H1 (cell line): ENCODE data around the gene SARS2. TPM values are rescaled to one million over a fixed set of nuclear protein-coding genes. Genes with fewer than 3 reads are reported as not detected.

Experiments used
- CTCF ChIA-PET: fragments of 300-600 bp; sonication (Branson Sonifier 250); formaldehyde crosslinking; loops from one replicate; lab custom pipeline; 2021; ENCODE audit not compliant: partially characterized antibody; lab: Charles Lee
- POLR2A ChIA-PET: fragments of 300-600 bp; sonication (Branson Sonifier 250); formaldehyde crosslinking; loops from one replicate; lab custom pipeline; 2021; ENCODE audit warnings: inconsistent platforms; ENCODE audit not compliant: partially characterized antibody; lab: Charles Lee
- DNase-seq, 2 experiments: peaks; one replicate each; pipeline versions ENCODE4 v3.0.0 to v3.0.0-alpha.2; 2010 to 2022; ENCODE audit warnings: low spot score in 2 of 2, low read depth in 1 of 2, mixed read lengths in 1 of 2
- FAIRE-seq: peaks from 2 replicates; lab custom pipeline; 2011; peaks lifted over from hg19 to GRCh38; lab: Jason Lieb, UNC
- H2AFZ ChIP-seq: 2 replicates; pipeline ENCODE4 v1.8.1; 2012; ENCODE audit warnings: low read length, inconsistent platforms
- H2AK5ac ChIP-seq: 2 replicates; pipeline ENCODE4 v1.6.1; 2013; ENCODE audit warnings: low read depth, low read length
- H2BK120ac ChIP-seq: replicated peaks from 2 replicates; pipeline ENCODE3; 2013; ENCODE audit warnings: low read depth, low read length, inconsistent platforms
- H2BK12ac ChIP-seq: 2 replicates; pipeline ENCODE4 v1.6.1; 2013; ENCODE audit warnings: low read depth, low read length
- H2BK15ac ChIP-seq: 2 replicates; pipeline ENCODE4 v1.6.1; 2013; ENCODE audit warnings: low read length
- H2BK20ac ChIP-seq: 2 replicates; pipeline ENCODE4 v1.6.1; 2013; ENCODE audit warnings: low read length
- H2BK5ac ChIP-seq: 2 replicates; pipeline ENCODE4 v1.6.1; 2013; ENCODE audit warnings: low read depth, low read length
- H3K14ac ChIP-seq: 2 replicates; pipeline ENCODE4 v1.6.1; 2013; ENCODE audit warnings: inconsistent platforms; ENCODE audit not compliant: insufficient read length
- H3K18ac ChIP-seq: 2 replicates; pipeline ENCODE4 v1.6.1; 2013; ENCODE audit warnings: low read length; ENCODE audit errors: extremely low read depth
- H3K23ac ChIP-seq: 2 replicates; pipeline ENCODE4 v1.6.1; 2013; ENCODE audit warnings: inconsistent platforms; ENCODE audit not compliant: insufficient read length
- H3K23me2 ChIP-seq: 2 replicates; pipeline ENCODE4 v1.6.1; 2013; ENCODE audit warnings: low read depth, low read length
- H3K27ac ChIP-seq: 2 replicates; pipeline ENCODE4 v1.6.1; 2011; ENCODE audit warnings: low read depth, low read length, inconsistent platforms
- H3K27me3 ChIP-seq, 4 experiments: replicated peaks in 1 of 4; 1 replicate in 1 of 4; 2 replicates in 3 of 4; pipeline versions ENCODE4 v1.6.1 to v1.8.1; 2011 to 2013; ENCODE audit warnings: low read length in 3 of 4, mild to moderate bottlenecking in 3 of 4, inconsistent platforms in 2 of 4, mixed read lengths in 2 of 4, moderate library complexity in 1 of 4; ENCODE audit not compliant: control insufficient read depth in 3 of 4, insufficient read depth in 3 of 4; ENCODE audit errors: extremely low read depth in 1 of 4
- H3K36me3 ChIP-seq, 4 experiments: 2 replicates each; pipeline versions ENCODE4 v1.6.1 to v1.8.1; 2011 to 2013; ENCODE audit warnings: mild to moderate bottlenecking in 4 of 4, low read length in 3 of 4, moderate library complexity in 2 of 4, control low read depth in 1 of 4, inconsistent platforms in 1 of 4; ENCODE audit not compliant: insufficient read depth in 4 of 4, control insufficient read depth in 2 of 4
- H3K4ac ChIP-seq: replicated peaks from 2 replicates; pipeline ENCODE3; 2013; ENCODE audit warnings: low read length, low read depth, mixed read lengths, inconsistent platforms; ENCODE audit not compliant: insufficient read length
- H3K4me1 ChIP-seq, 4 experiments: replicated peaks in 1 of 4; 1 replicate in 1 of 4; 2 replicates in 3 of 4; pipeline versions ENCODE4 v1.6.1 to v1.8.1; 2011 to 2013; ENCODE audit warnings: low read length in 3 of 4, inconsistent platforms in 2 of 4, mixed read lengths in 1 of 4; ENCODE audit not compliant: insufficient read depth in 4 of 4, control insufficient read depth in 3 of 4
- H3K4me2 ChIP-seq, 2 experiments: 2 replicates each; pipeline versions ENCODE4 v1.6.1 to v1.8.1; 2011 to 2013; ENCODE audit warnings: low read depth in 2 of 2, low read length in 2 of 2, control low read depth in 1 of 2, inconsistent platforms in 1 of 2, mild to moderate bottlenecking in 1 of 2; ENCODE audit not compliant: insufficient read depth in 1 of 2
- H3K4me3 ChIP-seq, 4 experiments: fragments of 200-600, 300-600 bp in 1 of 4; sonication (generic), shearing (Covaris generic), sonication (Bioruptor Twin) in 1 of 4; 2 replicates each; pipeline versions ENCODE4 v1.5.1 to v1.8.1; 2011 to 2016; ENCODE audit warnings: low read length in 4 of 4, low read depth in 3 of 4, control low read depth in 2 of 4, inconsistent platforms in 2 of 4, mild to moderate bottlenecking in 2 of 4, mixed read lengths in 1 of 4, moderate library complexity in 1 of 4; ENCODE audit not compliant: insufficient read depth in 2 of 4; ENCODE audit errors: extremely low read depth in 1 of 4
- H3K56ac ChIP-seq: replicated peaks from 2 replicates; pipeline ENCODE3; 2013; ENCODE audit warnings: low read depth, mild to moderate bottlenecking, mixed read lengths, low read length, inconsistent platforms; ENCODE audit not compliant: insufficient read length
- H3K79me1 ChIP-seq: 2 replicates; pipeline ENCODE4 v1.6.1; 2013; ENCODE audit warnings: low read depth, low read length, control low read depth
- H3K79me2 ChIP-seq, 2 experiments: 2 replicates each; pipeline versions ENCODE4 v1.6.1 to v1.8.1; 2012 to 2013; ENCODE audit warnings: low read length in 2 of 2, mild to moderate bottlenecking in 2 of 2, inconsistent platforms in 1 of 2; ENCODE audit not compliant: insufficient read depth in 2 of 2, control insufficient read depth in 1 of 2
- H3K9ac ChIP-seq, 4 experiments: replicated peaks in 1 of 4; 1 replicate in 1 of 4; 2 replicates in 3 of 4; pipeline versions ENCODE4 v1.6.1 to v1.8.1; 2011 to 2013; ENCODE audit warnings: low read depth in 3 of 4, low read length in 3 of 4, control low read depth in 2 of 4, mild to moderate bottlenecking in 2 of 4, moderate library complexity in 2 of 4, inconsistent platforms in 1 of 4; ENCODE audit errors: extremely low read depth in 1 of 4
- H3K9me3 ChIP-seq, 2 experiments: 2 replicates each; pipeline versions ENCODE4 v1.6.1 to v1.8.1; 2012 to 2013; ENCODE audit warnings: mild to moderate bottlenecking in 2 of 2, moderate library complexity in 2 of 2, control low read depth in 1 of 2, inconsistent platforms in 1 of 2, low read depth in 1 of 2, low read length in 1 of 2, mixed read lengths in 1 of 2; ENCODE audit not compliant: insufficient read depth in 2 of 2
- H4K20me1 ChIP-seq, 2 experiments: replicated peaks in 1 of 2; 2 replicates each; pipeline versions ENCODE3 to v1.8.1; 2011 to 2013; ENCODE audit warnings: inconsistent platforms in 2 of 2, low read length in 2 of 2, mild to moderate bottlenecking in 1 of 2; ENCODE audit not compliant: insufficient read depth in 2 of 2, control insufficient read depth in 1 of 2
- H4K5ac ChIP-seq: 2 replicates; pipeline ENCODE4 v1.6.1; 2013; ENCODE audit warnings: low read length, low read depth, mixed read lengths, inconsistent platforms; ENCODE audit not compliant: insufficient read length
- H4K8ac ChIP-seq: 2 replicates; pipeline ENCODE4 v1.8.0; 2013; ENCODE audit warnings: mild to moderate bottlenecking, moderate library complexity, low read length, inconsistent platforms; ENCODE audit not compliant: insufficient read depth; ENCODE audit errors: extremely low read depth
- H4K91ac ChIP-seq: replicated peaks from 2 replicates; pipeline ENCODE3; 2013; ENCODE audit warnings: low read length, mixed read lengths, inconsistent platforms; ENCODE audit not compliant: insufficient read length
- BRCA1 ChIP-seq: IDR thresholded peaks from 2 replicates; pipeline ENCODE4 v1.6.1; 2012; ENCODE audit warnings: low read depth, low read length, improper control_type of control experiment
- CHD1 ChIP-seq: IDR thresholded peaks from 2 replicates; pipeline ENCODE4 v1.6.1; 2012; ENCODE audit warnings: low read depth, low read length, improper control_type of control experiment
- RNF2 ChIP-seq: fragments of 200-900, 300-1000 bp; sonication (generic); IDR thresholded peaks from 2 replicates; pipeline ENCODE4 v1.7.1; 2016; ENCODE audit warnings: borderline replicate concordance, low read depth, mild to moderate bottlenecking, antibody characterized with exemption, low read length; ENCODE audit not compliant: poor library complexity, severe bottlenecking; ENCODE audit errors: missing control alignments
- SP1 ChIP-seq: IDR thresholded peaks from 2 replicates; pipeline ENCODE4 v1.6.1; 2011; ENCODE audit warnings: low read depth, low read length
- TAF1 ChIP-seq: IDR thresholded peaks from 2 replicates; pipeline ENCODE4 v1.6.1; 2011; ENCODE audit warnings: mild to moderate bottlenecking, low read depth, low read length
- TAF7 ChIP-seq: optimal IDR thresholded peaks from 2 replicates; pipeline ENCODE3; 2011; ENCODE audit warnings: low read depth, mild to moderate bottlenecking, inconsistent platforms, low read length, moderate library complexity, borderline replicate concordance
- TBP ChIP-seq: IDR thresholded peaks from 2 replicates; pipeline ENCODE4 v1.6.1; 2011; ENCODE audit warnings: low read depth, low read length, improper control_type of control experiment
- WGBS, 2 experiments: shearing (Covaris generic) in 1 of 2; methylation state at CpG; one replicate each; pipeline versions ENCODE4 v1.1.6 to v1.1.7; 2013 to 2015; ENCODE audit warnings: low lambda C conversion rate in 2 of 2, mixed read lengths in 2 of 2, inconsistent platforms in 1 of 2, low coverage in 1 of 2, missing lambda C conversion rate in 1 of 2; ENCODE audit not compliant: insufficient replicate concordance in 2 of 2, insufficient coverage in 1 of 2, insufficient read length in 1 of 2; ENCODE audit errors: extremely low coverage in 1 of 2, missing lambda C conversion rate in 1 of 2; 5-methylcytosine and 5-hydroxymethylcytosine counted together
- polyA plus RNA-seq, 7 experiments: library from polyadenylated mRNA; depleted of rRNA in 3 of 7; stranded (reverse) in 5 of 7; unstranded in 2 of 7; fragments of >200 nt in 5 of 7; fragments of 200-250 nt in 2 of 7; gene quantifications; 1 replicate in 5 of 7; 2 replicates in 1 of 7; 4 replicates in 1 of 7; pipeline versions ENCODE4 v1.2.1 to v1.2.3, GENCODE V29; 2011 to 2013; ENCODE audit warnings: missing spikeins in 2 of 7, mixed read lengths in 2 of 7
- total RNA-seq: library from RNA; stranded (reverse); fragmentation: NEBNext Ultra II Directional; extraction: Animal tissue kit (Norgen Biotek cat#: 25700); gene quantifications from 2 replicates; pipeline ENCODE4 v1.2.1, GENCODE V29; 2021
- TF ChIP-seq, protein P1 (sequence below): IDR thresholded peaks from 2 replicates; pipeline ENCODE4 v1.6.1; 2012; ENCODE audit warnings: inconsistent platforms
- TF ChIP-seq, protein P2 (sequence below), 3 experiments: IDR thresholded peaks; 1 replicate in 2 of 3; 2 replicates in 1 of 3; pipeline versions ENCODE4 v1.5.1 to v1.6.1; 2011; ENCODE audit warnings: low read length in 3 of 3, mild to moderate bottlenecking in 3 of 3, inconsistent platforms in 2 of 3, low read depth in 1 of 3, moderate library complexity in 1 of 3; ENCODE audit not compliant: insufficient read depth in 1 of 3; ENCODE audit errors: control extremely low read depth in 1 of 3
- TF ChIP-seq, protein P3 (sequence below): IDR thresholded peaks from 2 replicates; pipeline ENCODE4 v1.6.1; 2011; ENCODE audit warnings: low read depth, mild to moderate bottlenecking, low read length; ENCODE audit not compliant: insufficient read depth

The SARS2 gene
- total and polyA plus RNA-seq, 2 of the 8 experiments (the other 6 are each of a cell fraction or from before 2014, with no cell fraction given) = 68.0 to 102 TPM

DNA sequence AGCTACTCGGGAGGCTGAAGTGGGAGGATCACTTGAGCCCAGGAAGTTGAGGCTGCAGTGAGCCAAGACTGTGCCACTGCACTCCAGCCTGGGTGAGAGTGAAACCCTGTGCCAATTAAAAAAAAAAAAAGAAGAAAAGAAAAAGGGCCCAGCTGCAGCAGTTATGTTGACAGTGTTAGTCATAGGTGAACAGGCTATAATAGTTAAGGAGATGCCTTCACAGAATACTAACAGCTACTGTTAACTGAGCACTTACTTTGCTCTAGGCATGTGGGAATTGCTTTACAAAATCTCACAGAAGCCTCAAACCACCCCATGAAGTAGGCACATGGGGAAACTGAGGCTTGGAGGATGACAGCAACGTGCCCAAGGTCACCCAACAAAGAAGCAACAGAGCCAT, 41.1 kb upstream of the SARS2 start:
- no peaks in the 10 kb centered on the region for H3K27me3 ChIP-seq
- H3K18ac ChIP-seq = no peak overlapping the region
- H2BK15ac ChIP-seq = no peak overlapping the region
- H3K9ac ChIP-seq = no peak overlapping the region
- H3K36me3 ChIP-seq = peaks cover 0 to 6% (median 0%) of the 10 kb centered on the region in 4 experiments; a peak in 2 of 8 replicates
- H2BK120ac ChIP-seq = no peak overlapping the region
- H4K20me1 ChIP-seq = peaks cover 0 to 1% of the 10 kb centered on the region in 2 experiments
- H3K27ac ChIP-seq = no peak overlapping the region
- H2BK12ac ChIP-seq = no peak overlapping the region
- no peak overlapping the region for H4K5ac ChIP-seq
- H3K9me3 ChIP-seq = no peaks in the 10 kb centered on the region
- H2AK5ac ChIP-seq = no peak overlapping the region
- peaks cover 8% of the 10 kb centered on the region; the same call in 1 of the 2 replicates for H3K23me2 ChIP-seq
- no peak overlapping the region for H3K56ac ChIP-seq
- no peak overlapping the region for H3K4me2 ChIP-seq
- H3K79me1 ChIP-seq = no peaks in the 10 kb centered on the region; the same call in 1 of the 2 replicates
- 88% methylated on average over 2 of the region's 2 CpGs; no CpG with 5 or more reads in 1 of the 2 experiments for WGBS, 2 experiments
- no peak overlapping the region for H2BK5ac ChIP-seq
- POLR2A ChIA-PET = interaction anchor here (0.7 kb wide), 1 partner anchor 121 kb away, joined by 3 read pairs; no protein-coding TSS in a partner anchor
- H3K4me1 ChIP-seq = peaks cover 0 to 7% (median 3%) of the 10 kb centered on the region in 4 experiments; a peak in 3 of 7 replicates
- H2AFZ ChIP-seq = no peak overlapping the region
- DNase-seq (no peak), FAIRE-seq (no peak)
- no peak overlapping the region for H3K4me3 ChIP-seq
- no peak overlapping the region for H4K91ac ChIP-seq
- no peak overlapping the region for H3K14ac ChIP-seq
- H2BK20ac ChIP-seq = no peak overlapping the region
- H3K23ac ChIP-seq = no peak overlapping the region
- CTCF ChIA-PET = no interaction called here
- peaks cover 0 to 5% of the 10 kb centered on the region in 2 experiments; a peak in 1 of 4 replicates for H3K79me2 ChIP-seq
- no peak overlapping the region for H3K4ac ChIP-seq
- H4K8ac ChIP-seq = no peak overlapping the region
- no peak for TF ChIP-seq TAF7
- TF ChIP-seq TAF1 = no peak
- TF ChIP-seq SP1 = no peak
- TF ChIP-seq TBP = no peak
- TF ChIP-seq BRCA1 = no peak
- TF ChIP-seq, protein P1, sequence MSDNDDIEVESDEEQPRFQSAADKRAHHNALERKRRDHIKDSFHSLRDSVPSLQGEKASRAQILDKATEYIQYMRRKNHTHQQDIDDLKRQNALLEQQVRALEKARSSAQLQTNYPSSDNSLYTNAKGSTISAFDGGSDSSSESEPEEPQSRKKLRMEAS = no peak
- no peak for TF ChIP-seq CHD1
- TF ChIP-seq, protein P2, sequence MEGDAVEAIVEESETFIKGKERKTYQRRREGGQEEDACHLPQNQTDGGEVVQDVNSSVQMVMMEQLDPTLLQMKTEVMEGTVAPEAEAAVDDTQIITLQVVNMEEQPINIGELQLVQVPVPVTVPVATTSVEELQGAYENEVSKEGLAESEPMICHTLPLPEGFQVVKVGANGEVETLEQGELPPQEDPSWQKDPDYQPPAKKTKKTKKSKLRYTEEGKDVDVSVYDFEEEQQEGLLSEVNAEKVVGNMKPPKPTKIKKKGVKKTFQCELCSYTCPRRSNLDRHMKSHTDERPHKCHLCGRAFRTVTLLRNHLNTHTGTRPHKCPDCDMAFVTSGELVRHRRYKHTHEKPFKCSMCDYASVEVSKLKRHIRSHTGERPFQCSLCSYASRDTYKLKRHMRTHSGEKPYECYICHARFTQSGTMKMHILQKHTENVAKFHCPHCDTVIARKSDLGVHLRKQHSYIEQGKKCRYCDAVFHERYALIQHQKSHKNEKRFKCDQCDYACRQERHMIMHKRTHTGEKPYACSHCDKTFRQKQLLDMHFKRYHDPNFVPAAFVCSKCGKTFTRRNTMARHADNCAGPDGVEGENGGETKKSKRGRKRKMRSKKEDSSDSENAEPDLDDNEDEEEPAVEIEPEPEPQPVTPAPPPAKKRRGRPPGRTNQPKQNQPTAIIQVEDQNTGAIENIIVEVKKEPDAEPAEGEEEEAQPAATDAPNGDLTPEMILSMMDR (IDR thresholded peaks at IDR 0.05; ENCODE audit: control extremely low read depth in 1 of 3, insufficient read depth in 1 of 3, low read depth in 1 of 3, low read length in 3 of 3) = no peak
- TF ChIP-seq, protein P3, sequence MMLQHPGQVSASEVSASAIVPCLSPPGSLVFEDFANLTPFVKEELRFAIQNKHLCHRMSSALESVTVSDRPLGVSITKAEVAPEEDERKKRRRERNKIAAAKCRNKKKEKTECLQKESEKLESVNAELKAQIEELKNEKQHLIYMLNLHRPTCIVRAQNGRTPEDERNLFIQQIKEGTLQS = no peak
- TF ChIP-seq RNF2 = no peak
